Limb (tissue), 2 donors: ENCODE measurements around the gene ZC3H14.

Experiments used
- DNase-seq, 2 donors: peaks; one replicate each; pipeline ENCODE4 v3.0.0-alpha.2; 2016; ENCODE audit errors: extremely low spot score in 2 of 2

The ZC3H14 gene

GRCh38 chr14:88607829-88608228 is 45.0 kb downstream of the ZC3H14 start:
- no peak for DNase-seq

DNA sequence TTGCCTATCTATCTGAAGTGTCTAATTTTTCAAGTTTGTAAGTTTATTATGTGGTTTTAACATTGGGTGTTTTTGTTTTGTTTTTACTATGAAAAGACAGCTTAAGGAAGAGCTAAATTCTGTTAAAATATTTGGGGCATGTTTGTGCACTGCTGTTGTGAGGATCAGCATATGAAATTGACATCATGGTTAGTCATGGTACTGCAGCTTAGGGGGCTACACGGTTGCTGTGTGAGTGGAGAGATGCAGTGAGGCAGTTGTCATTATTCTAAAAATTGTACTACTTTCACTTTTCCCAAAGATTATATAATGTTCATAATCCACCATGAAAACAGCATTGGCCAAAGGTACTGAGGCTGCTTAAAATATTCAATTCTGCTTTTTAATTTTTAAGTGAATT is 49.0 kb downstream of the ZC3H14 start:
- DNase-seq: no peak

GRCh38 chr14:88612981-88613380 is 50.1 kb downstream of the ZC3H14 start:
- no peak for DNase-seq

DNA sequence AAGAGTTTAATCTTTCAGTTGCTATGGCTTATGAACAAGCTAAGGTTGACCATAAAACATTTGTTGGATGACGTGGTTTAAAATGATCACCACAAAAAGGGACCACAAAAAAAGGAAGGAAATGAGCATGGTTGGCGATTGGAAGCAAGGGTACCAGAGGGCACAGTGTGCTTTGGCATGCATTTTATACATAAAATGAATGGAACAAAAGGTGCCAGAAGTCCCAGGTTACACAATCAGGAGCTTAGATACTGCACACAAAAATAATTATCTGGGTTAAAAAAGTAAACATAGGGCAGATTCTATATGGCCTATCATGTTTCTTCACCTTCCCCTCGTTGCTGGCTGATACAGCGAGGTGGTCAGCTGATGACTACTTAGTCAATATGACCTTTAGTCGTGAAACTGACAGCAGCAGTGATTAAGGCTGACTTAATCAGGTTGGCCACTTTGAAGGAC is 50.7 kb downstream of the ZC3H14 start:
- DNase-seq: no peak

DNA sequence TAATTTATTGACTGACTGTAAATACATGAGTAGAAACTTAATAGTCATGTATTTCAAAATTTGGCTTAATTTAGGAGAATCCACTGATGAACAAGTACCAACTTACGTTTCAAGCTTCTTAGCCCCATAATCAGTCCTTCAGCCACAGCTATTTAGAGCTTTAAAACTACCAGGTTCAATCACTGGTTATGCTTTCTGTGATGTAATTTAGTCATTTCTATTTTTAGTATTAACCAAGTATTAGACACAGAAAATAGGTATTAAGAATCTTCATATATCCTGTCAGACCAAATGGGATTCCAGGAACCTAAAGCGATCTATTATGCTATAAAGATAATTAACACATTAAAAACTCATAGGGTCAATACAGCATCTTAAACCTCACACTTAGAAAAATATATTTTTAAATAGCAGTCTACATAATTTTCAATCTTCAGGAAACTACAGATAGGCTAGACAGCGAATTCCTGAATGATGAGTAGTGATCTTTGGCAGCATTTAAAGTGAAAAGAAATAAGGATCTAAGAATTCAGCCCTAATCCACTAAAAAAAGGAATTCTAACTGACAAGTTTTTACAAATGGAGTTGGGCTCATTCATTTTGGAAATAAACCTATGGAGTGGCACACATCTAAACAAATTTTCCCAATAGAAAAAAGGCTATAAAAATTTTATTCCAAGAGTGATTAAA is 51.5 kb downstream of the ZC3H14 start:
- DNase-seq: no peak

- no peak for DNase-seq
Measured at GRCh38 chr14:88616697-88617096, 53.9 kb downstream of the ZC3H14 start.

GRCh38 chr14:88617479-88617878 is 54.6 kb downstream of the ZC3H14 start:
- no peak for DNase-seq

GRCh38 chr14:88618476-88618875 is 55.6 kb downstream of the ZC3H14 start:
- no peak for DNase-seq

- DNase-seq: no peak
Measured at GRCh38 chr14:88621100-88621499, 58.3 kb downstream of the ZC3H14 start.

- DNase-seq: no peak
Measured at GRCh38 chr14:88625671-88626070, 62.8 kb downstream of the ZC3H14 start.

DNA sequence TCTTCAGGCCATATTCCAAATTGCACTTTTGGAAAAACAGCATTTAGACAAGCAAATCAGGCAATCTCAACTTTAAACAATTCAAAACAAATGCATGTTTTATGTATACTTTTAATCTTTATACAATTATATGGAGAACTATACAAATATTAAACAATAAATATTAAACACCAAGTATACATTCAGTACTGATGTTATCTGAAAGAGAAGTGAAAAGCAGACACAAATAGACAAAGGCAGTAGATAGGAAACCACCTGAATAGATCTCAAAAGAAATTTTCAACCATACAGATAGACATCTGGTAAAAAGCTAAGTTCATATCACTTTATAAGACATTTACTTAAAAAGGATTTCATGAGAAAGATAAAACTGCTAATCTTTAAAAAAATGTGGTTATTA is 65.2 kb downstream of the ZC3H14 start:
- DNase-seq: no peak

- DNase-seq: no peak
Measured at GRCh38 chr14:88628462-88628861, 65.6 kb downstream of the ZC3H14 start.

DNA sequence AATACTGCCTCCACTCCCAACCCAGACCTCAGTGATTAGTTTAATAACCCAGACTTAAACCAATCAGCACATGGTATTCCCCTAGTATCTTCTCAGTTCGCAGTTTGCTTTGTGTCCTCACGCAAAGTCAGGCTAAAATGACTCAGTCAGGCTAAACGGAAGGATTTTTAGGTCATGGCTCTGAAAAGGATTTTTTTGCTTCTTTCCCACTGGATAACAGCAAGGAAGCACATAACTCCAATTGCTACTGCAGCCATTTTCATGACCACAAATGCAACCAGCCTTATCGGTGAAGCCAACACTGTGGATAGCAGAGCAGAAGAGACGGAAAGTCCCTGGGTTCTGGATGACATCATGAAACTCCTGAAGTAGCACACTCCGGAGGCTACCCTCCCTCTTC is 67.7 kb downstream of the ZC3H14 start:
- no peak for DNase-seq

- DNase-seq: no peak
Measured at GRCh38 chr14:88631091-88631490, 68.3 kb downstream of the ZC3H14 start.

GRCh38 chr14:88632512-88632911 is 69.7 kb downstream of the ZC3H14 start:
- no peak for DNase-seq

DNA sequence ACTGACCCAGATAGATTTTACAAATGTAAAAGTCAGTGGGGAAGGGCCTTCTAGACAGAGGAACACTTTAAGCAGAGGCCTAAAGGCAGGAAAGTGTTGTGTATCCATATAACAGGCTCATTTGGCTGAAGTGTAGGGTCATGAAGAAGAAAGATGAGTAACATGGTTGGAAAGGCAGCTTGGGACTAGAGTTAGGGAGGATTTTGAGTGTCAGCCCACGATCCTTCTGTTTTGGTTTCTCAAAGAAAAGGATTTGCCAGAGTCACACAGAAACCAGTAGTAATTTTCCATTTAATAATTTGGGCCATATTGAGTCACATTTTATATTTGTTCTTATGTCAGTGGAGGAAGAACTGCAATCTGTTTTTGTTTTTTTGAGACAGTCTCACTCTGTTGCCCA is 76.4 kb downstream of the ZC3H14 start:
- no peak for DNase-seq

DNA sequence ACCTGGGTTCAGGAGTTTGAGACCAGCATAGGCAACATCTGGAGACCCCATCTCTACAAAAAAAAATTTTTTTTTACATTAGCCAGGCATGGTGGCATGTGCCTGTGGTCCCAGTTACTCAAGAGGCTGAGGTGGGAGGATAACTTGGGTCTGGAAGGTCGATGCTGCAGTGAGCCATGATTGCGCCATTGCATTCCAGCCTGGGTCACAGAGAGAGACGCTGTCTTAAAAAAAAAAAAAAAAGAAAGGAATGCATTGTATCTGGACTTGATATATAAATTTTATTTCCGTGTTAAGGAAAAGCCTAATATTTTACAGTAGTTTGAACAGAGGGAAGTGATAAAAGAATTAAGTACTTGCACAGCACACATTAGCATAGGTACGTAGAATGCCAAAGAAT is 97.2 kb downstream of the ZC3H14 start:
- DNase-seq: no peak

DNA sequence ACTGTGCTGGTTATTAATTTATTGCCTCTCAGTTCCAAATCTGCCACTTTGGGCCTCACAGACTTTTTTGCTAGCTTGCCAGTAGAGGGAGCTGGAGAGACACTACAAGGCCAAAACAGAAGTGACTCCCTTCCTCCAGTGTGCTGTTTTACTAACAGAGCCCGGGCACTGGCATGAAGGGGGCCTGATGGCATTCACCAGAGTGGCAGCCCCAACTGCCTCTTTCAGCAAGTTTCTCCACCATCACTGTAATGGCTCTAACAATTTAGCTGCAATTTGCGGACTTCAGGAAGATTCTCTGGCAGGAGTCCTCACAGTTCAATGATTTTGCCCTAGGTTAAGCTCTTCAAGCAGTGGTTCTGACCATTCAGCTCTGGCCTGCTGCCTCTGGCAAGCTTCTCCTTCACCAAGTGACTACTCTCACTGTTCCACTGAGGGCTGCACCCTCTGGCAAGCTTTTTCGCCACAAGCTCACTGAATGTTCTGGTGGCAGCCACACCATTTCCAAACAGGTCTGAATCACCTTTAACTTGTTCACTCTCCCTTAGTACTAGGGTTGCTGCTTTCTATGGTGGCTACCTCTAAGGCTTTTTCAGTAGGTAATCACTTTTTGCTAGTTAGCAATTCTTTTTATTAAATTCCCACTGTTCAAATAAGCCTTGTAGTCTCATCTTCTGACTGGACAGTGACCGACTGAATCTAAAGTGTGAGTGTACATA is 104.9 kb downstream of the ZC3H14 start:
- DNase-seq: peak; percentile 49 to 83

GRCh38 chr14:88668448-88669116 is 105.7 kb downstream of the ZC3H14 start:
- DNase-seq: no peak

DNA sequence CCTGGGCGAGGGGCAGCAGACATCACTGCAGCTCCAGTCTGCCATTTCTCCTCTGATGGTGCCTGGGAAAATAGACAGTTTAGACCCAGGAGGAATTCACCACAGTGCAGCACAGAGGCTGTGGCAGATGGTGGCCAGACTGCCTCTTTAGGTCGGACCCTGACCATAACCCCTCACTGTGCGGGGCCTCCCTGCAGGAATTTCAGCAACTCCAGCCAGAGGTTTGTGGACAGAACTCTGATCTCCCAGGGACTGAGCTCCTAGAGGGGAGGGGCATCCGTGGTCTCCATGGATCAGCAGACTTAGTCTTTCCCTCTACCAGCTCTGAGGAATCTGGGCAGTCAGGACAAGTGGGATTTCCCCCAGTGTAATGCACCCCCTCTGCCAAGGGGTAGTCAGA is 106.5 kb downstream of the ZC3H14 start:
- no peak for DNase-seq
